Measurements from ENCODE around the gene BMP8A. TPM values are rescaled to one million over a fixed set of nuclear protein-coding genes. Genes with fewer than 3 reads are reported as not detected.
"Not testable (repeated sequence)": the region's sequence is repeated elsewhere in the genome, so short reads cannot be mapped to it uniquely, and the experiment has no call there.

The BMP8A gene
- total and polyA plus RNA-seq, 2 of the 8 experiments (the other 6 are each of a cell fraction or from before 2014, with no cell fraction given): 0.38 to 0.43 TPM

DNA sequence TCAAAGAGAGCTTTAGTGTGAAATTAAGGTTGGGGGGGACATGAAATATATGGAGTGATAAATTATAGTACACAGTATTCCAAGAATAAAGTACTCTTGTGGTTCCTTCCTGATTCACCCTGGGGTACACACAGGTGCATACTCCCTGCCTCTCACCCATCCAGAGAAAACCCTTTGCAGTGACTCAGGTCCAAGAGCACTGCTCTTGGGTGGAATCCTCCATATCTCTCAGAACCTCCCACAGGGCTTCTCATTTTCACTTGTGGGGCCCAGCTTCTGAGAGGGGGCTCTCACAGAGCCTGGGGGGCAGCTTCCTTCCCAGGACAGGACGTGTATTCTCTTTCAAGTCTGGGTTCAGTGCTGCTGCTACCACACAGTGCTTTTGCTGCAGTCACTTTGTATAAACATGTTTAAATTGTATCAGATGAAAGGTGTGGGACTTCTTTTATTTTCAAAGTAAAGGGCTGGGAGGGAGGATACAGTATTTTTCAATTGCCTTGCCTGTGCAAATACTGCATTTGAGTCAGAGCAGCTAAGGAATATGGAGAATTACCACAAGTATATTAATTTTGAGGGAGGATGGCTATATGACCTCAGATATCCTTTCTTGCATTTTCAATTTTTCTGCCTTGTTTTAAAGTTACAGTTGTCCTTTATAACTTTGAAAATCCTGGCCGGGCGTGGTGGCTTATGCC is 24.9 kb upstream of the BMP8A start (continued):
- no peak for TF ChIP-seq POLR2A (IDR thresholded peaks at IDR 0.05; ENCODE audit: control extremely low read depth in 1 of 2, low read depth in 2 of 2, low read length in 2 of 2)
- no peak for TF ChIP-seq BCL11A (IDR thresholded peaks at IDR 0.05; ENCODE audit: low read depth in 2 of 2, low read length in 2 of 2)

GRCh38 chr1:39467108-39467720 is 24.2 kb upstream of the BMP8A start:
- not testable (repeated sequence) for H4K5ac ChIP-seq (ENCODE audit: insufficient read length, low read depth, low read length); H2AK5ac ChIP-seq (ENCODE audit: low read depth, low read length); H3K27me3 ChIP-seq (replicated peaks in 1 of 4; ENCODE audit: control insufficient read depth in 3 of 4, extremely low read depth in 1 of 4, insufficient read depth in 3 of 4, low read length in 3 of 4); H3K23me2 ChIP-seq (ENCODE audit: low read depth, low read length); H3K79me2 ChIP-seq (ENCODE audit: control insufficient read depth in 1 of 2, insufficient read depth in 2 of 2, low read length in 2 of 2); H2AFZ ChIP-seq (ENCODE audit: low read length); DNase-seq (ENCODE audit: low read depth in 1 of 2, low spot score in 2 of 2); H3K4me3 ChIP-seq (ENCODE audit: extremely low read depth in 1 of 4, insufficient read depth in 2 of 4, low read depth in 3 of 4, low read length in 4 of 4); H3K4me1 ChIP-seq (replicated peaks in 1 of 4; ENCODE audit: control insufficient read depth in 3 of 4, insufficient read depth in 4 of 4, low read length in 3 of 4); FAIRE-seq; H2BK12ac ChIP-seq (ENCODE audit: low read depth, low read length); H3K79me1 ChIP-seq (ENCODE audit: low read depth, low read length); H3K4ac ChIP-seq (replicated peaks; ENCODE audit: insufficient read length, low read depth, low read length); H3K27ac ChIP-seq (ENCODE audit: low read depth, low read length); H2BK5ac ChIP-seq (ENCODE audit: low read depth, low read length); H4K8ac ChIP-seq (ENCODE audit: extremely low read depth, insufficient read depth, low read length); H3K56ac ChIP-seq (replicated peaks; ENCODE audit: insufficient read length, low read depth, low read length); H4K20me1 ChIP-seq (replicated peaks in 1 of 2; ENCODE audit: control insufficient read depth in 1 of 2, insufficient read depth in 2 of 2, low read length in 2 of 2); H3K9me3 ChIP-seq (ENCODE audit: insufficient read depth in 2 of 2, low read depth in 1 of 2, low read length in 1 of 2); H3K18ac ChIP-seq (ENCODE audit: extremely low read depth, low read length); H3K14ac ChIP-seq (ENCODE audit: insufficient read length); H4K91ac ChIP-seq (replicated peaks; ENCODE audit: insufficient read length, low read length); H2BK15ac ChIP-seq (ENCODE audit: low read length); H2BK120ac ChIP-seq (replicated peaks; ENCODE audit: low read depth, low read length); H3K23ac ChIP-seq (ENCODE audit: insufficient read length); H3K4me2 ChIP-seq (ENCODE audit: insufficient read depth in 1 of 2, low read depth in 2 of 2, low read length in 2 of 2); H2BK20ac ChIP-seq (ENCODE audit: low read length); H3K9ac ChIP-seq (replicated peaks in 1 of 4; ENCODE audit: extremely low read depth in 1 of 4, low read depth in 3 of 4, low read length in 3 of 4)
- CTCF ChIA-PET (ENCODE audit: partially characterized antibody): interaction anchor here (0.7 to 12.0 kb wide), 3 partner anchors 57 to 368 kb away, joined by 3 to 68 read pairs (median 3); no protein-coding TSS in a partner anchor
- 92% methylated on average over 16 of the region's 16 CpGs; no CpG with 5 or more reads in 1 of the 2 experiments for WGBS, 2 experiments (ENCODE audit: extremely low coverage in 1 of 2, insufficient coverage in 1 of 2, insufficient read length in 1 of 2, insufficient replicate concordance in 2 of 2, low coverage in 1 of 2, low lambda C conversion rate in 2 of 2, missing lambda C conversion rate in 1 of 2)
- peaks cover 25 to 75% (median 62%) of the 10 kb centered on the region in 4 experiments for H3K36me3 ChIP-seq (ENCODE audit: control insufficient read depth in 2 of 4, insufficient read depth in 4 of 4, low read length in 3 of 4)
- POLR2A ChIA-PET (ENCODE audit: partially characterized antibody): interaction anchor here (1.0 kb wide), 3 partner anchors 72 to 109 kb away, joined by 3 read pairs; no protein-coding TSS in a partner anchor

All from H1 (cell line).